A549 (cell line): ENCODE data around the gene IGF2.

ENCODE experiments used
- CTCF ChIP-seq: fragments of >200 bp; sonication (Bioruptor Twin); formaldehyde crosslinking; IDR thresholded peaks from 3 replicates; pipeline ENCODE4 v1.5.1; 2016
- MAZ ChIP-seq: fragments of 150-350 bp; IDR thresholded peaks from 2 replicates; pipeline ENCODE4 v1.6.1; 2014; ENCODE audit warnings: antibody characterized with exemption, low read depth, low read length, borderline replicate concordance
- PBX3 ChIP-seq: IDR thresholded peaks from 2 replicates; pipeline ENCODE4 v1.6.1; 2012
- POLR2A ChIP-seq: IDR thresholded peaks from 2 replicates; pipeline ENCODE4 v1.6.1; 2012; ENCODE audit warnings: mild to moderate bottlenecking, low read length

GRCh38 chr11:2128511-2129307, 10.5 kb downstream of the IGF2 start:
- no peak for TF ChIP-seq POLR2A
- TF ChIP-seq PBX3 = no peak
- TF ChIP-seq CTCF = no peak
- TF ChIP-seq MAZ = no peak
